Neural crest cell (in vitro differentiated cells): ENCODE data around the gene BOD1L1. TPM values are rescaled to one million over a fixed set of nuclear protein-coding genes. Genes with fewer than 3 reads are reported as not detected.

ENCODE experiments used
- DNase-seq: peaks from one replicate; pipeline ENCODE4 v3.0.0; 2021; ENCODE audit warnings: low read depth, mixed read lengths, low spot score
- H3K27ac Mint-ChIP-seq: one replicate; pipeline ENCODE4 v1.8.0; 2021; ENCODE audit warnings: mild to moderate bottlenecking, mixed read lengths; ENCODE audit not compliant: unreplicated experiment
- H3K27me3 Mint-ChIP-seq: 2 replicates; pipeline ENCODE4 v1.8.0; 2021; ENCODE audit warnings: low read depth, mild to moderate bottlenecking, mixed read lengths
- H3K36me3 Mint-ChIP-seq: 2 replicates; pipeline ENCODE4 v1.8.0; 2021; ENCODE audit warnings: low read depth, mild to moderate bottlenecking, mixed read lengths
- H3K4me1 Mint-ChIP-seq: 2 replicates; pipeline ENCODE4 v1.8.0; 2021; ENCODE audit warnings: mixed read lengths
- H3K4me3 Mint-ChIP-seq: one replicate; pipeline ENCODE4 v1.8.0; 2021; ENCODE audit warnings: mild to moderate bottlenecking, mixed read lengths
- H3K9me3 Mint-ChIP-seq: 2 replicates; pipeline ENCODE4 v1.8.0; 2021; ENCODE audit warnings: mixed read lengths
- CTCF ChIP-seq: fragments of 200-600 bp; sonication (generic); conservative IDR thresholded peaks from 2 replicates; pipeline ENCODE4 v1.5.0; 2021; ENCODE audit warnings: antibody characterized with exemption, mild to moderate bottlenecking
- total RNA-seq: library from RNA; stranded (reverse); gene quantifications from 2 replicates; pipeline ENCODE4 v1.2.1, GENCODE V29; 2021

BOD1L1 gene
- total RNA-seq, 1 donor from 2014 or later = 27.9 TPM

DNA sequence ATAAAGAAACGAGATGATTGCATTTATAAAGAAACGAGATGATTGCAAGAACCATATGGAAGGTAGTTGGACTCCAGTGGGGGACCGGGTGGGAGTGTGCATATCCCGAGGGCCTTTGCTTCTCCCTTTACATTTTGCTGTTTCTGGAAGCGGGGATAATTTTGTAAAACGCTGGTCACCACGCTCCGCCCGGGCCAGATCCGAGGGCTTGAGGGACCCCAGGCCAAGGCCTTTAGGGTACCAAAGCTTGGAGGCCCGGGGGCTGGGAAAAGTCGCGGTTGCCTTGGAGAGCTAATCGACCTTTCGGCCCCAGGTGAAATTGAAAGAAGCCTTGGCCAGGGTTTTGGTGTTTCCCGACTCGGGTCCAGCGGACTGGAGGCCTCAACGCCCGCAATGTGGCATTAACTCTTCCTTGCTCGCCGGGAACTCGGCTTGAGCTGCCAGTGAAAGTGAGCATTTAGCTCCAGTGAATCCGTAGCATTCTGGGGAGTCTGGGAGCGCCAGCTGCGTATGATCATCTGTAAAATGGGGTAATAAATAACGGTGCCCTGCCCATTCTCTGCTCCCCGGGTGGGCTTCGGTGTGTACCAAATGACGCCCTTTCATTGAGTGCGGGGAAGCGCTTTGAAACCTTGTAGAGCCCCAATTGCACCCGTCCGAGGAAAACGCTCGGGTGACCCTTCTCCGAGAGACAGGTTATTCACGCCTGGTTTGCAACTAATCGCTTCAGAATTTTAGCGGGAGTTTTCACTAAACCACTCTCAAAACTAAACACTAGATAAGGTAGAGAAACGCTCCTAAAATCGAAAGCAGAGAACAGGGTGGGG lies 87.7 kb downstream of the BOD1L1 start:
- DNase-seq = no peak
- peaks cover 5% of the 10 kb centered on the region for H3K4me1 Mint-ChIP-seq
- H3K4me3 Mint-ChIP-seq = peak overlapping the region; percentile 56
- peaks cover 2% of the 10 kb centered on the region for H3K36me3 Mint-ChIP-seq
- no peak overlapping the region for H3K27ac Mint-ChIP-seq
- peaks cover 91% of the 10 kb centered on the region for H3K27me3 Mint-ChIP-seq
- no peaks in the 10 kb centered on the region for H3K9me3 Mint-ChIP-seq
- TF ChIP-seq CTCF = no peak

DNA sequence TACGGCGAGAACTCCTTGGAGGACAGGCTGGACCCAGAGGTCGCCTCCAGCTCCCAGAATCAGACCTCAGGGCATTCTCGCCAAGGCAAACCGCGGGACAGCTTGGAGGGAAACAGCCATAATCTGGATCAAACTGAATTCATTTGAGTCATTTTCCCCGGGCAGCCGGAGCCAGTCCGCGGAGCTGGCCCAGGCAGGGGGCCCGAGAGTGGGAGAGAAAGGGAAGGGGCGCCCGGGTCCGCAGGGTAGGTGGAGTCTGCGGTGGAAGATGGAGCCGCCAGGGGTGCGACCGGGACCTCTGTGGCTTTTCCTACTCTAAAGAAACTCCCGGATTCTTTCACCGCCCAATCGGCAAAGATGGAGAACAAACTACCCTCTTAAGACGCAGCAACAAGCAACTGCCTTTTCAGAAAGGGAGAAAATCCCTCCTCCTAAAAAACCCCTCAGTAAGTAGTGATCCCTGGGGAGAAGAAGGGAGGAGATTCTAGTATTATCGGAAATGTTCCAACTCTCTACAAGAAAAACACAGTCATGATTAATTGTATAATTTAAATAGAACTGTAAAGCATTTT lies 88.4 kb downstream of the BOD1L1 start:
- H3K27me3 Mint-ChIP-seq = peaks cover 97% of the 10 kb centered on the region
- peaks cover 2% of the 10 kb centered on the region for H3K36me3 Mint-ChIP-seq
- H3K4me3 Mint-ChIP-seq = peak overlapping the region; percentile 56
- no peak for DNase-seq
- peaks cover 8% of the 10 kb centered on the region for H3K4me1 Mint-ChIP-seq
- no peak overlapping the region for H3K27ac Mint-ChIP-seq
- H3K9me3 Mint-ChIP-seq = no peaks in the 10 kb centered on the region
- no peak for TF ChIP-seq CTCF

- Mint-ChIP-seq H3K9me3 (no peaks in the 10 kb centered on the region), H3K27me3 (peaks cover 98% of the 10 kb centered on the region), H3K4me3 (peak overlapping the region; percentile 25), H3K36me3 (peaks cover 2% of the 10 kb centered on the region), H3K4me1 (peaks cover 10% of the 10 kb centered on the region), H3K27ac (no peak overlapping the region)
- DNase-seq = no peak
- TF ChIP-seq CTCF = no peak
These were observed 89.0 kb downstream of the BOD1L1 start for GRCh38 chr4:13538427-13538973.

- Mint-ChIP-seq H3K27me3 (peaks cover 98% of the 10 kb centered on the region), H3K36me3 (peaks cover 2% of the 10 kb centered on the region), H3K4me3 (no peak overlapping the region), H3K27ac (no peak overlapping the region), H3K4me1 (peaks cover 7% of the 10 kb centered on the region), H3K9me3 (no peaks in the 10 kb centered on the region)
- TF ChIP-seq CTCF = no peak
- DNase-seq = no peak
These were observed 89.7 kb downstream of the BOD1L1 start for GRCh38 chr4:13537832-13538177.

GRCh38 chr4:13537011-13537831 lies 90.3 kb downstream of the BOD1L1 start:
- Mint-ChIP-seq H3K27me3 (peaks cover 99% of the 10 kb centered on the region), H3K27ac (no peak overlapping the region), H3K36me3 (peaks cover 2% of the 10 kb centered on the region), H3K9me3 (no peaks in the 10 kb centered on the region), H3K4me1 (peaks cover 7% of the 10 kb centered on the region), H3K4me3 (no peak overlapping the region)
- TF ChIP-seq CTCF = no peak
- DNase-seq = no peak
